ENCODE measurements around the gene CYSTM1.

DNA sequence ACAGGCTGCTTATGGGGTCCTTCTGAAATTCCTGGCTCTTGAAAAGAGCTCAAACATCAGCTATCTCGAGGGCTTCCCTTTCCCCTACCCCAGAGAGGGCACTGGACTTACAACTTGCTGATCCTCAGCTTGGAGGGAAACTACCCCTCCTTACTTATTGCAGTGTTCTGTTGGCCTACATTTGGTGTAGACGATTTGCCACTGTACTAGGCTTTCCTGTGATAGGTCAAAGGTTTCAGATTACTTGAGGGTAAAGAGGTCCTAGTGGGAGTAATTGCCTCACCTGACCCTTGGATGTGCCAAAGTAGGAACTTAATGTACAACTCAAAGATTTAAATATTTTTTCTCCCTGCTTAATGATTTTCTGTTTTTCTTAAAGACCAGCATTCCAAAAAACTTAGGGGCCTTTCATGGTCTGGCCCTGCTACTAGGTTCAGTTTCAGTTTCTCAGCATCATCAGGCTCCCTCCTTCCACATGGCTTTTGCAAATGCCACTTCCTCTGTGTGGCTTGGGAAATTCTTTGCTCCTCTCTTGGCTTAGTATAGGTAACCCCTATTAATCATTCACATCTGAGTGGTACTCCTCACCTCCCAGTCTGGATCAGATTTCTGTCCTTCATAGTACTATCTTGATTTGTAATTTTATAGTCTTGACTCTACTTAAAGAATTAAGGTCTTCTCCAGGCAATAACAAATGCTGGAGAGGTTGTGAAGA lies 32.4 kb downstream of the CYSTM1 start:
- TF ChIP-seq, protein P1, sequence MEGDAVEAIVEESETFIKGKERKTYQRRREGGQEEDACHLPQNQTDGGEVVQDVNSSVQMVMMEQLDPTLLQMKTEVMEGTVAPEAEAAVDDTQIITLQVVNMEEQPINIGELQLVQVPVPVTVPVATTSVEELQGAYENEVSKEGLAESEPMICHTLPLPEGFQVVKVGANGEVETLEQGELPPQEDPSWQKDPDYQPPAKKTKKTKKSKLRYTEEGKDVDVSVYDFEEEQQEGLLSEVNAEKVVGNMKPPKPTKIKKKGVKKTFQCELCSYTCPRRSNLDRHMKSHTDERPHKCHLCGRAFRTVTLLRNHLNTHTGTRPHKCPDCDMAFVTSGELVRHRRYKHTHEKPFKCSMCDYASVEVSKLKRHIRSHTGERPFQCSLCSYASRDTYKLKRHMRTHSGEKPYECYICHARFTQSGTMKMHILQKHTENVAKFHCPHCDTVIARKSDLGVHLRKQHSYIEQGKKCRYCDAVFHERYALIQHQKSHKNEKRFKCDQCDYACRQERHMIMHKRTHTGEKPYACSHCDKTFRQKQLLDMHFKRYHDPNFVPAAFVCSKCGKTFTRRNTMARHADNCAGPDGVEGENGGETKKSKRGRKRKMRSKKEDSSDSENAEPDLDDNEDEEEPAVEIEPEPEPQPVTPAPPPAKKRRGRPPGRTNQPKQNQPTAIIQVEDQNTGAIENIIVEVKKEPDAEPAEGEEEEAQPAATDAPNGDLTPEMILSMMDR (IDR thresholded peaks at IDR 0.05), result no peak
- TF ChIP-seq POLR2A (IDR thresholded peaks at IDR 0.05), result no peak

All from body of pancreas (tissue), 4 donors.